Measurements from ENCODE around the gene NUDT14. TPM values are rescaled to one million over a fixed set of nuclear protein-coding genes. Genes with fewer than 3 reads are reported as not detected.

Gene NUDT14
- total RNA-seq, 3 donors from 2014 or later, result 26.9 to 46.7 (median 37.9) TPM

DNA sequence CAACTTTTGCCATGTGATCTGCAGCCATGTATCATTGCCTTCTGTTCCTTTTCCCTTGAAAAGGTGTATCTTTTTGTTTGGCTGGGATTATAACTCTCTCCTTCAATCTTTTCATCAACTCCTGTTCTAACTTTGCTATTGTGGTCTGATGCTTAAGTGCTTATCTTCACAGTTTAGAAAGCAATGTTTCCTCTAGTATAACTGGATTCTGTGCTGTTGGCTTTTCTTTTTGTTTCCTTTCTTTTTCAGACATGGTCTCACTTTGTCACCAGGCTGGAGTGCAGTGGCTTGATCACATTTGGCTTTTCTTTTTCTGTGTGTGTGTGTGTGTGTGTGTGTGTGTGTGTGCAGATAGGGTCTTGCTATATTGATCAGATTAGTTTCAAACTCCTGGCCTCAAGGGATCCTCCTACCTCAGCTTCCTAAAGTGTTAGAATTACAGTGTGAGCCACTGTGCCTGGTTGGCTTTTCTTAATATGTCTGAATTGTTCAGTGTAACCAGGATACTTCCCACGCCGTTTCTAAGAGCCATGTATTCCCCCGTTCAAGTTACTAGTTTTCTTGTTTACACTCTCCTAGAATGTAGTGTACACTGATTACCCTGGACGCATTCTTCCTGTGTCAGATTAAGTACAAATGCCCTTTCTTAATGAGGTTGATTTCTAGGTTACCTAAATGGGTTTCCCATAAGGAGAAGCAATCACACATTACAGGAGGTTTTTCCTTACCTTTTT is 48.0 kb downstream of the NUDT14 start:
- DNase-seq (no peak), ATAC-seq (no peak)
- H3K4me1 ChIP-seq (ENCODE audit: low read depth), result no peaks in the 10 kb centered on the region
- no peak overlapping the region for H3K4me3 ChIP-seq
- intact Hi-C loops (cut with DNase I, micrococcal nuclease), result no loop called here
- TF ChIP-seq, protein P1, sequence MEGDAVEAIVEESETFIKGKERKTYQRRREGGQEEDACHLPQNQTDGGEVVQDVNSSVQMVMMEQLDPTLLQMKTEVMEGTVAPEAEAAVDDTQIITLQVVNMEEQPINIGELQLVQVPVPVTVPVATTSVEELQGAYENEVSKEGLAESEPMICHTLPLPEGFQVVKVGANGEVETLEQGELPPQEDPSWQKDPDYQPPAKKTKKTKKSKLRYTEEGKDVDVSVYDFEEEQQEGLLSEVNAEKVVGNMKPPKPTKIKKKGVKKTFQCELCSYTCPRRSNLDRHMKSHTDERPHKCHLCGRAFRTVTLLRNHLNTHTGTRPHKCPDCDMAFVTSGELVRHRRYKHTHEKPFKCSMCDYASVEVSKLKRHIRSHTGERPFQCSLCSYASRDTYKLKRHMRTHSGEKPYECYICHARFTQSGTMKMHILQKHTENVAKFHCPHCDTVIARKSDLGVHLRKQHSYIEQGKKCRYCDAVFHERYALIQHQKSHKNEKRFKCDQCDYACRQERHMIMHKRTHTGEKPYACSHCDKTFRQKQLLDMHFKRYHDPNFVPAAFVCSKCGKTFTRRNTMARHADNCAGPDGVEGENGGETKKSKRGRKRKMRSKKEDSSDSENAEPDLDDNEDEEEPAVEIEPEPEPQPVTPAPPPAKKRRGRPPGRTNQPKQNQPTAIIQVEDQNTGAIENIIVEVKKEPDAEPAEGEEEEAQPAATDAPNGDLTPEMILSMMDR (IDR thresholded peaks at IDR 0.05), result no peak
- H3K9me3 ChIP-seq, result peaks cover 9% of the 10 kb centered on the region
- H3K36me3 ChIP-seq (ENCODE audit: low read depth), result no peaks in the 10 kb centered on the region

- ATAC-seq (no peak), DNase-seq (no peak)
- H3K4me3 ChIP-seq, result no peak overlapping the region
- TF ChIP-seq, protein P1 (IDR thresholded peaks at IDR 0.05), result no peak
- intact Hi-C loops (cut with DNase I, micrococcal nuclease), result no loop called here
- H3K36me3 ChIP-seq (ENCODE audit: low read depth), result no peaks in the 10 kb centered on the region
- H3K9me3 ChIP-seq, result peaks cover 9% of the 10 kb centered on the region
- H3K4me1 ChIP-seq (ENCODE audit: low read depth), result no peaks in the 10 kb centered on the region
Observed at GRCh38 chr14:105131241-105131640, 49.9 kb downstream of the NUDT14 start.

DNA sequence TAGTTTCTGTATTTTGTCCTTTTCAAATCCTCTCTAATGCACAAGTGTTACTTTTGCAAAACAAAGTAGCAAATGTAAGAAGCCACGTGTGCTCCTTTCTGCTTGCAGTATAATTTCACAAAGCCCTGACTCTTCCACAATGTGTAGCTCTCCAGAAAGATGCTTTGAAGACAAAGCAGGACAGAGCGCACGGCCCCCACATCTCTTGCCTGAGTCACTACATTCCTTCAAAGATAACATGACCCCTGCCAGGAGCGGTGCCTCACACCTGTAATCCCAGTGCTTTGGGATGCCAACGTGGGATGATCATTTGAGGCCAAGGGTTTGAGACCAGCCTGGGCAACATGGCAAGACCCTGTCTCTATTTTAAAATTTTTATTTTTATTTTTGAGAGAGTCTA is 53.1 kb downstream of the NUDT14 start:
- H3K9me3 ChIP-seq, result peaks cover 9% of the 10 kb centered on the region
- DNase-seq (no peak), ATAC-seq (no peak)
- no peak overlapping the region for H3K4me3 ChIP-seq
- peaks cover 2% of the 10 kb centered on the region for H3K4me1 ChIP-seq (ENCODE audit: low read depth)
- H3K36me3 ChIP-seq (ENCODE audit: low read depth), result no peaks in the 10 kb centered on the region
- TF ChIP-seq, protein P1 (IDR thresholded peaks at IDR 0.05), result no peak
- intact Hi-C loops (cut with DNase I, micrococcal nuclease), result no loop called here

DNA sequence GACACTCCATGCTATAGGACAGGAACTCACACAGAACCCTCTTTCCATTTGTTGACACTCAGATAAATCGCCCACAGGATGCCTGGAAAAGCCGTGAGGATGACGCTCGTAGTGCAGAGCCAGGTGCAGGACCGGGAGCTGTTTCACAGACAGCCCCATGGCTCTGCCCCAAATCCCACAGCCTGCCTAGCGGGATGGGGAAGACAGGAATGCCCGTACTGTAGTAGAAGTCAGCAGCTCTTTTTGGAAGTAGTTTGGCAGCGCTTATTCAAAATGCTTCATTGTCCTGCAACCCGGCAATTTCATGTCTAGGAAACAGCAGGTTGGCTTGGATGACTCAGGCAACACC is 54.2 kb downstream of the NUDT14 start:
- DNase-seq, result no peak
- H3K9me3 ChIP-seq, result peaks cover 15% of the 10 kb centered on the region
- TF ChIP-seq, protein P1 (IDR thresholded peaks at IDR 0.05), result no peak
- H3K36me3 ChIP-seq (ENCODE audit: low read depth), result no peaks in the 10 kb centered on the region
- peaks cover 2% of the 10 kb centered on the region for H3K4me1 ChIP-seq (ENCODE audit: low read depth)
- H3K4me3 ChIP-seq, result no peak overlapping the region
- ATAC-seq, result no peak
- intact Hi-C loops (cut with DNase I, micrococcal nuclease), result no loop called here

- intact Hi-C loops (cut with DNase I, micrococcal nuclease), result no loop called here
- ATAC-seq, result peak; percentile 13
- no peaks in the 10 kb centered on the region for H3K36me3 ChIP-seq (ENCODE audit: low read depth)
- H3K4me3 ChIP-seq, result no peak overlapping the region
- peak in 1 of 3 donors; percentile 36 for DNase-seq
- peaks cover 15% of the 10 kb centered on the region for H3K9me3 ChIP-seq
- peaks cover 2% of the 10 kb centered on the region for H3K4me1 ChIP-seq (ENCODE audit: low read depth)
- TF ChIP-seq, protein P1 (IDR thresholded peaks at IDR 0.05), result no peak
Observed at GRCh38 chr14:105126126-105126980, 54.8 kb downstream of the NUDT14 start.
